ENCODE results near the gene MCM9. TPM values are rescaled to one million over a fixed set of nuclear protein-coding genes. Genes with fewer than 3 reads are reported as not detected.

The MCM9 gene
- total RNA-seq, 1 experiment from 2014 or later = 18.6 TPM

- Histone ChIP-seq H4K20me1 (ENCODE audit: control insufficient read depth, insufficient read depth, insufficient read length) (no peaks in the 10 kb centered on the region), H2BK120ac (ENCODE audit: low read depth, low read length, poor library complexity, severe bottlenecking) (no peak overlapping the region), H3K4me1 (ENCODE audit: insufficient read depth, low read length) (no peaks in the 10 kb centered on the region), H4K91ac (ENCODE audit: insufficient read length, low read depth, low read length) (no peak overlapping the region), H2BK5ac (ENCODE audit: insufficient read length, low read length) (no peak overlapping the region), H3K27me3 (ENCODE audit: insufficient read depth, low read length) (no peaks in the 10 kb centered on the region), H3K4ac (ENCODE audit: low read depth, low read length) (no peak overlapping the region), H3T11ph (ENCODE audit: low read length) (no peak overlapping the region), H2BK15ac (ENCODE audit: low read depth, low read length) (no peak overlapping the region), H3K56ac (ENCODE audit: insufficient read length, low read depth, low read length) (no peak overlapping the region), H4K8ac (replicated peaks; ENCODE audit: insufficient read length, low read depth, low read length) (no peak overlapping the region), H3K4me2 (ENCODE audit: insufficient read depth, insufficient read length, low read length) (no peak overlapping the region), H2BK20ac (ENCODE audit: low read depth, low read length, poor library complexity, severe bottlenecking) (no peak overlapping the region), H3K9ac (ENCODE audit: extremely low read depth, insufficient read length, low read length) (no peak overlapping the region), H3K27ac (ENCODE audit: insufficient read length, low read depth, low read length) (no peak overlapping the region), H3K14ac (ENCODE audit: insufficient read depth, low read length) (no peak overlapping the region), H3K23me2 (ENCODE audit: insufficient read length, low read depth, low read length, poor library complexity, severe bottlenecking) (no peaks in the 10 kb centered on the region), H3K23ac (ENCODE audit: insufficient read length, low read depth, low read length) (no peak overlapping the region), H3K79me2 (ENCODE audit: insufficient read depth, low read length) (no peaks in the 10 kb centered on the region), H2AK5ac (ENCODE audit: insufficient read length, low read length) (no peak overlapping the region), H3K79me1 (ENCODE audit: insufficient read depth, low read depth, low read length, poor library complexity, severe bottlenecking) (no peaks in the 10 kb centered on the region), H4K5ac (ENCODE audit: insufficient read length, low read depth, low read length) (no peak overlapping the region), H3K18ac (ENCODE audit: insufficient read length, low read depth, low read length) (no peak overlapping the region), H3K9me3 (ENCODE audit: control insufficient read depth, low read depth, low read length) (no peaks in the 10 kb centered on the region), H2AFZ (ENCODE audit: low read length) (no peak overlapping the region), H2BK12ac (ENCODE audit: insufficient read length, low read depth, low read length) (no peak overlapping the region)
- no peak for DNase-seq
- Mint-ChIP-seq H3K4me1 (peaks cover 6 to 22% of the 10 kb centered on the region in 2 experiments), H3K27ac (no peak overlapping the region), H3K36me3 (ENCODE audit: insufficient read depth in 1 of 3, low read depth in 3 of 3) (no peaks in the 10 kb centered on the region), H3K9me3 (no peaks in the 10 kb centered on the region), H3K27me3 (ENCODE audit: low read depth) (no peaks in the 10 kb centered on the region; the same call in 1 of the 2 replicates), H3K4me3 (no peak overlapping the region)
- TF ChIP-seq, protein P1, sequence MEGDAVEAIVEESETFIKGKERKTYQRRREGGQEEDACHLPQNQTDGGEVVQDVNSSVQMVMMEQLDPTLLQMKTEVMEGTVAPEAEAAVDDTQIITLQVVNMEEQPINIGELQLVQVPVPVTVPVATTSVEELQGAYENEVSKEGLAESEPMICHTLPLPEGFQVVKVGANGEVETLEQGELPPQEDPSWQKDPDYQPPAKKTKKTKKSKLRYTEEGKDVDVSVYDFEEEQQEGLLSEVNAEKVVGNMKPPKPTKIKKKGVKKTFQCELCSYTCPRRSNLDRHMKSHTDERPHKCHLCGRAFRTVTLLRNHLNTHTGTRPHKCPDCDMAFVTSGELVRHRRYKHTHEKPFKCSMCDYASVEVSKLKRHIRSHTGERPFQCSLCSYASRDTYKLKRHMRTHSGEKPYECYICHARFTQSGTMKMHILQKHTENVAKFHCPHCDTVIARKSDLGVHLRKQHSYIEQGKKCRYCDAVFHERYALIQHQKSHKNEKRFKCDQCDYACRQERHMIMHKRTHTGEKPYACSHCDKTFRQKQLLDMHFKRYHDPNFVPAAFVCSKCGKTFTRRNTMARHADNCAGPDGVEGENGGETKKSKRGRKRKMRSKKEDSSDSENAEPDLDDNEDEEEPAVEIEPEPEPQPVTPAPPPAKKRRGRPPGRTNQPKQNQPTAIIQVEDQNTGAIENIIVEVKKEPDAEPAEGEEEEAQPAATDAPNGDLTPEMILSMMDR (conservative IDR thresholded peaks at IDR 0.05) = no peak
- no CpG with 5 or more reads among the region's 1 CpG for WGBS (ENCODE audit: extremely low coverage, insufficient read length, low lambda C conversion rate)
Measured at GRCh38 chr6:118771253-118771652, 163.7 kb downstream of the MCM9 start.

Measured in H9 (cell line).